CMK (cell line): ENCODE measurements around the gene CD200.

ENCODE experiments used
- DNase-seq: peaks from one replicate; pipeline ENCODE4 v3.0.0-alpha.2; 2010; ENCODE audit warnings: low read depth

The CD200 gene

GRCh38 chr3:112333381-112334317 is 693 bp downstream of the CD200 start:
- no peak for DNase-seq

GRCh38 chr3:112334691-112335433 is 1.9 kb downstream of the CD200 start:
- no peak for DNase-seq

- no peak for DNase-seq
Measured at GRCh38 chr3:112335434-112335781, 2.5 kb downstream of the CD200 start.

DNA sequence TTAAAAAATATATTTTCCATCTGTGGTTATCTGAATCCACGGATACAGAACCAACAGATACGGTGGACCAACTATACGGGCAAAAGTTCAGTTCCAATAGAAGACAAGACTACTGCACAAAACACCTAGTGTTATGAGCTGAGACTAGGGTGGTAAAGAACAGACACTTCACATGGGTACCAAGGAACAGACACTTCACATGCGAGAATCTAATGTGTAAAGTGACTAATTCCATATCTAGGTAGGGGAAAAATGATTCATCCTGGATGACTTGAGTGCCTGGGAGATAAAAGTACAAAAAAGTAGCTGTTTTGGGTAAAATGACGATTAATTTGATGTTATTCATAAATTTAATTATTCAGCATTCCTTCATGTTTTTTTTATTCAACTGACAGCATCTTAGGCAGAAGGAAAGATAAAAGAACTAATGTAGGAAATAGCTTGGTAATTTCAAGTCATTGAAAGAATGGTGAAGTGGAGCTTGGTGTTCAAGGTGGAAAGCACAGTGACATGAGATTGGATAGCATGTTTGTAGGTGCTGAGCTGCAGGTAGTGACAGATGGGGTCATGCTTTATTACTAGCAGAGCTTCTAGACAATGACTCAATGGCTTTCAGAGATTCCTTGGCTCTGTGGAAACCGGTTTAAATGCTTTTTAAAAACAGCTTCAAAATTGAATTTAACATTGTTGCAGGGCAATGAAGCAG is 5.2 kb downstream of the CD200 start:
- no peak for DNase-seq

- no peak for DNase-seq
Measured at GRCh38 chr3:112338727-112339056, 5.7 kb downstream of the CD200 start.

DNA sequence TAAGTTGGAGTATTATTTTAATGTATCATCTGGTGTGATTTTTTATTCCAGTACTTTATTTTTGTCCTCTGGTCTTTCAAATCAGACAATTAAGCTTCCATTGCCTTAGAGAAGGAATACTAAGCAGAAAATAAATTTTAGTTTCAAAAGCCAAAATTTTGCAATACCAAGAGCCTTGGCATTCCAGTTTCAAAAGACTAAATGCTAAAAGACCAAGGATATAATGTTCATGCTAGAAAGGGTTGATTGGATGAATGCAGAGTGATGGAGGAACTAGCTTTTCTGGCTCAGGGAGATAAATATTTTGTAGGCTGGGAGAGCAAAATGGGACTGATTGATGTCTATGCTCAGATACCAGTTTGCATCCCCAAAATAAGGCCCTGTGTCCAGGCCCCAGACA is 6.2 kb downstream of the CD200 start:
- no peak for DNase-seq

- no peak for DNase-seq
Measured at GRCh38 chr3:112339609-112340008, 6.7 kb downstream of the CD200 start.

GRCh38 chr3:112341386-112341785 is 8.4 kb downstream of the CD200 start:
- DNase-seq = no peak

GRCh38 chr3:112345681-112346080 is 12.7 kb downstream of the CD200 start:
- no peak for DNase-seq

GRCh38 chr3:112346491-112347122 is 13.7 kb downstream of the CD200 start:
- DNase-seq = no peak

GRCh38 chr3:112348943-112349342 is 16.0 kb downstream of the CD200 start:
- DNase-seq = no peak

DNA sequence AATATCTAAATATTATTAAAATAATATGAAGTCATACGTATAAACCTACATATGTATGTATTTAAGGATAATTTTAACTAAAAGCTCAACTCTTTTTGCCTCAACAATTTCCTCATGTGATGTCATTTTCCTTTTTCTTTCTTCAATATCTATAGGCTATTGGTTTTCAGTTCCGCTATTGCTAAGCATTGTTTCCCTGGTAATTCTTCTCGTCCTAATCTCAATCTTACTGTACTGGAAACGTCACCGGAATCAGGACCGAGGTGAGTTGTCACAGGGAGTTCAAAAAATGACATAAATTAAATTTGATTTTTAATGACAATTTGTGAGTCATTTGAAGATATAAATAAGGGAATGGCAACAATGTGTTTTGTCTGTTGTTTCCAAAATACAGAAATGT is 16.6 kb downstream of the CD200 start:
- no peak for DNase-seq

- no peak for DNase-seq
Measured at GRCh38 chr3:112350018-112350810, 17.3 kb downstream of the CD200 start.

DNA sequence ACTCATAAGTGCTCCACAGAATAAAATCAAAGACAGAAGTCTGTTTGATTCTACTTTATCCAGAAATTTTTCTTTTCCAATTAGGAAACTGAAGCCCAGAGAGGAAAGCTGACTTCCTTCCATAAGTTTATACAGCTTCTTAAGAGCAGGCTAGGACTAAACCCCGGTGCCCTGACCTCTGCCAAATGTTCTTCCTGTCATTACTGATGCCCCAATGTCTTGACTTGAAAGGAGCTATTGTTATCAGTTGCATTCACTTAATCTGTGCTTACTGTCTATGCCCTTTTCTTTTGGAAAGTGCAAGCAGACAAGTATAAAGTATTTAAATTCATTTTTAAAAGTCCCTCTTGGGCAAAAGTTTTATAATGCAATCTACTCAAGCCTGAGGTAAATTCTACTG is 18.1 kb downstream of the CD200 start:
- DNase-seq = no peak

GRCh38 chr3:112351823-112352222 is 18.9 kb downstream of the CD200 start:
- no peak for DNase-seq

- no peak for DNase-seq
Measured at GRCh38 chr3:112352720-112353119, 19.8 kb downstream of the CD200 start.

DNA sequence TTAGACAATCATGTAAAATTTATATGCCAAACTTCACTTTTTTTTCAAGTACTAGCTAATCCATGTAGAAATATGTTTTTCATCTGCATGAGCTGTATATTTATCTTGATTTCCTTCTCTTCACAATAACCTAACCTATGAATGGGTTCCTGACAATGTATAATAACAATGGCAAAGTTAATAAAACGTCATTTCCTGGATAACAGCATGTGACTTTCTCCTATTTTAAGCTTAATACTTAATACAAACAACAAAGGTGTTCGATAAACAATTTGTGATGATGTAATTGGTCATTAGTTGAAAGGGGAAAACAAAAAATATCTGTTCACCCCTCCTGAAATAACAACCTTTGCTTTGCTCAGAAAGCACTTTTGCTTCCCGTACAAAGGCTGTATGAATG is 20.4 kb downstream of the CD200 start:
- no peak for DNase-seq

DNA sequence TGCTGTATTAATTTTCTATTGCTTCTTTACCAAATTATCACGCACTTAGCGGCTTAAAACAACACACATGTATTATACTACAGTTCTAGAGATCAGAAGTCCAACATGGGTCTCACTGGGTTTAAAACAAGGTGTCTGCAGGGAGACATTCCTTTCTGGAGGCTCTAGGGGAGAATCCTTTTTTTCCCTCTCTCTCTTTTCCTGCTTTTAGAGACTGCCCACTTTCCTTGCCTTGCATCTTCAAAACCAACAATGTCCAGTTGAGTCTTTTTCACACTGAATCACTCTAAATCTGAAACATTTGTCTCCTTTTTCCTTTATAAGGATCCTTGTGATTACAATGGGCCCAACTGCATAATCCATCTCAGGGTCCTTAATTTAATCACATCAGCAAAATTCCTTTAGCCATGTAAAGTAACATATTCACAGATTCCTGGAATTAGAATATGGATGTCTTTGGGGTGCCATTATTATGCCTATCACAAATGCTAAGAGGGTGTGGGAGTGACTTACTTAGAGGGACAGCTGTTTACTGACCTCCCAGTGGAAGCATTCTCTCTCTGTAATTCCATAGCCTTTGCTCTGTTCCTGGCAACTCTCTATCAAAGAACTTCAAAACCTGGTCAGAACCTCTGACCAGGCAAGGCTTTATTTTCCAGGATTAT is 21.8 kb downstream of the CD200 start:
- DNase-seq = no peak

GRCh38 chr3:112355307-112355687 is 22.3 kb downstream of the CD200 start:
- no peak for DNase-seq

DNA sequence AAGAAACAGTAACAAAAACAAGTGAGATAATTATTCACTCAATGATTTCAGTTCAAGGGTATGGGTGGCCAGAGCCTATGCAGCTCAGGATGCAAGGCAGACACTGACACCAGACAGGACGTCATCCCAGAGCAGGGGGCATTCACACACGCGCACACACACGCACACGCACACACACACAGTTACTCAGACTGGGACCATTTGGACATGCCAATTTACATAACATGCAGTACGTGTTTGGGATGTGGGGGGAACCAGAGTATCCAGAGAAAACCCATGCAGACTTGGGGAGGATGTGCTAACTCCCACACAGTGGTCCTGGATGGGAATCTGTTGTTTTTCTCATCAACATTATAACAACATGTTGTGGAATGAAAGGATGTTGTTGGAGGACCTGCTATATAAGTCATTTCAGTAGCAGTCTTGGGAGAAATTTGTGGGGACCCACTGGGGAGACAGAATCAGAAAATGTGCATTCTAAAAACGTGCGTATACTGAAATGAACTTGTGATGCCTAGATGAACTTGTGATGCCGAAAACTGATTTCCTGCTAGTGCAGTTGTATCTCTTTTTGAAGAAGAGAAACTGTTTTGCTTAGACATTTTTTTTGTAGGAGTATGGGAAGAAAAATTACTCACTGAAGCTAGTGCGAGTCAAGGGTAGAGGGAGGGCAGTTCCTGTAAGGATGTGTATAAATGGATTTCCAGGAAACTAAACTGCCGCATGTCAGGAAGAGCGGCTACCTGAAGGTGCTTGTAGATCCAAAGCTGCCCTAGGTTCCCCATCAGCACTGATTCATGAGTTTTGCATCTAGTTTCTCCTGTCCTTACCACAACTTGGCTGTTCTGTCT is 25.2 kb downstream of the CD200 start:
- DNase-seq = no peak
